Inferior parietal cortex (tissue), 1 donor: ENCODE measurements around the gene RAB11A.
A peak's percentile ranks its signal among the peaks of the same experiment; 100 is the strongest.

Experiments used
- DNase-seq: peaks from one replicate; pipeline ENCODE4 v3.0.0-alpha.2; 2016; ENCODE audit errors: extremely low spot score

Gene RAB11A

GRCh38 chr15:65869126-65869953 is at the start of gene RAB11A:
Gene RAB11A (plus strand): TSS chr15:65869491. CDS start chr15:65869586, 95 bp downstream.
- peak; percentile 97 for DNase-seq

GRCh38 chr15:65819563-65819960 is 49.7 kb upstream of the RAB11A start:
- no peak for DNase-seq

GRCh38 chr15:65821070-65821469 is 48.2 kb upstream of the RAB11A start:
- DNase-seq, result no peak

GRCh38 chr15:65822316-65822715 is 47.0 kb upstream of the RAB11A start:
- DNase-seq, result no peak

- DNase-seq, result peak; percentile 69
Measured at GRCh38 chr15:65824031-65824743, 45.1 kb upstream of the RAB11A start.

- DNase-seq, result no peak
Measured at GRCh38 chr15:65824941-65825544, 44.2 kb upstream of the RAB11A start.

GRCh38 chr15:65827065-65827464 is 42.2 kb upstream of the RAB11A start:
- no peak for DNase-seq

GRCh38 chr15:65828585-65828984 is 40.7 kb upstream of the RAB11A start:
- no peak for DNase-seq

- DNase-seq, result peak; percentile 59
Measured at GRCh38 chr15:65829130-65829764, 40.0 kb upstream of the RAB11A start.

- peak; percentile 58 for DNase-seq
Measured at GRCh38 chr15:65832549-65833364, 36.5 kb upstream of the RAB11A start.

GRCh38 chr15:65833501-65834205 is 35.6 kb upstream of the RAB11A start:
- DNase-seq, result no peak

GRCh38 chr15:65834603-65835282 is 34.5 kb upstream of the RAB11A start:
- DNase-seq, result no peak

- no peak for DNase-seq
Measured at GRCh38 chr15:65835447-65835846, 33.8 kb upstream of the RAB11A start.

GRCh38 chr15:65836665-65837064 is 32.6 kb upstream of the RAB11A start:
- no peak for DNase-seq

GRCh38 chr15:65837301-65838294 is 31.7 kb upstream of the RAB11A start:
- DNase-seq, result peak; percentile 11

GRCh38 chr15:65839354-65839901 is 29.9 kb upstream of the RAB11A start:
- DNase-seq, result no peak

GRCh38 chr15:65839985-65840384 is 29.3 kb upstream of the RAB11A start:
- no peak for DNase-seq

GRCh38 chr15:65841121-65841930 is 28.0 kb upstream of the RAB11A start:
- DNase-seq, result peak; percentile 11
